Skeletal muscle satellite cell (primary cell): Measurements from ENCODE around the gene MT1F. TPM values are rescaled to one million over a fixed set of nuclear protein-coding genes. Genes with fewer than 3 reads are reported as not detected.

Experiments used
- H3K27me3 ChIP-seq: 2 replicates; pipeline ENCODE4 v1.7.0; 2013; ENCODE audit warnings: low read length; ENCODE audit not compliant: control insufficient read depth, insufficient read depth
- H3K36me3 ChIP-seq: 2 replicates; pipeline ENCODE4 v1.7.0; 2013; ENCODE audit warnings: mild to moderate bottlenecking, control low read depth, low read length; ENCODE audit not compliant: insufficient read depth
- H3K4me1 ChIP-seq: 2 replicates; pipeline ENCODE4 v1.7.0; 2013; ENCODE audit warnings: low read length; ENCODE audit not compliant: control insufficient read depth, insufficient read depth
- H3K4me2 ChIP-seq: 2 replicates; pipeline ENCODE4 v1.7.0; 2013; ENCODE audit warnings: mild to moderate bottlenecking, low read length
- H3K4me3 ChIP-seq: 2 replicates; pipeline ENCODE4 v1.7.0; 2013; ENCODE audit warnings: low read length
- H3K9ac ChIP-seq: 2 replicates; pipeline ENCODE4 v1.7.0; 2013; ENCODE audit warnings: mild to moderate bottlenecking, low read depth, low read length, moderate library complexity
- H3K9me3 ChIP-seq: replicated peaks from 2 replicates; pipeline ENCODE4 v1.7.0; 2013; ENCODE audit warnings: mild to moderate bottlenecking, control low read depth, low read length
- total RNA-seq: library from RNA; depleted of rRNA; stranded (reverse); fragments of >200 nt; gene quantifications from 2 replicates; pipeline ENCODE4 v1.2.3, GENCODE V29; 2012; rRNA removed

The MT1F gene
- total RNA-seq = not detected in 2 replicates

GRCh38 chr16:56657555-56658326 is at the start of gene MT1F:
MT1F (plus strand) TSS chr16:56657959; CDS start chr16:56658059, 100 bp downstream.
- Histone ChIP-seq H3K4me3 (peak within 1 kb of the TSS; percentile 65), H3K4me1 (peaks cover 9% of the 10 kb centered on the region), H3K4me2 (peak within 1 kb of the TSS; percentile 79), H3K36me3 (no peaks in the 10 kb centered on the region), H3K9me3 (no peaks in the 10 kb centered on the region), H3K27me3 (peaks cover 51% of the 10 kb centered on the region), H3K9ac (no peak within 1 kb of the TSS)

DNA sequence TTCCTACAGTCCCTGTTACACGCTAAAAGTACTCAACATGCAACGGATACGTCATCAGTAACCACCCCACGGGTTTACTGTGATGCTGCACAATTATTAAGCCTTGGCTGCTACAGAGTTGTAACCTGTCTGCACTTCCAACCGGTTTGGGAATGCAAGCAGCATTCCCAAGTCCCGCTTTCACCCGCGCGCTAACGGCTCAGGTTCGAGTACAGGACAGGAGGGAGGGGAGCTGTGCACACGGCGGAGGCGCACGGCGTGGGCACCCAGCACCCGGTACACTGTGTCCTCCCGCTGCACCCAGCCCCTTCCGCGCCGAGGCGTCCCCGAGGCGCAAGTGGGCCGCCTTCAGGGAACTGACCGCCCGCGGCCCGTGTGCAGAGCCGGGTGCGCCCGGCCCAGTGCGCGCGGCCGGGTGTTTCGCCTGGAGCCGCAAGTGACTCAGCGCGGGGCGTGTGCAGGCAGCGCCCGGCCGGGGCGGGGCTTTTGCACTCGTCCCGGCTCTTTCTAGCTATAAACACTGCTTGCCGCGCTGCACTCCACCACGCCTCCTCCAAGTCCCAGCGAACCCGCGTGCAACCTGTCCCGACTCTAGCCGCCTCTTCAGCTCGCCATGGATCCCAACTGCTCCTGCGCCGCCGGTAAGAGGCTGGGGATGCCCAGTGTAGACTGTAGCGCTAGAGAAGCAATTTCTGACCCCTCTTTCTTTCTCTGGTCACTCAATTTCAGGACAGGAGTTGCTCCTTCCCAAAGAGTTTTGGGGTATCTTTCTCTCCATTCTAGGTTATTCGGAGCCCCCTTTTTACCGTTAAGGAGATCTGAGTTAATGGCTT is 49.5 kb upstream of the MT1F start, which contains the start of gene MT2A:
TSS of gene MT2A (plus strand) at position 542 of the 833 bp plus-strand sequence. CDS start at position 614, 72 bp downstream.
- Histone ChIP-seq H3K9ac (peak within 1 kb of the TSS; percentile 90), H3K4me1 (peaks cover 60% of the 10 kb centered on the region), H3K4me2 (peak within 1 kb of the TSS; percentile 86), H3K9me3 (no peaks in the 10 kb centered on the region), H3K4me3 (peak within 1 kb of the TSS; percentile 80), H3K36me3 (no peaks in the 10 kb centered on the region), H3K27me3 (no peaks in the 10 kb centered on the region)

DNA sequence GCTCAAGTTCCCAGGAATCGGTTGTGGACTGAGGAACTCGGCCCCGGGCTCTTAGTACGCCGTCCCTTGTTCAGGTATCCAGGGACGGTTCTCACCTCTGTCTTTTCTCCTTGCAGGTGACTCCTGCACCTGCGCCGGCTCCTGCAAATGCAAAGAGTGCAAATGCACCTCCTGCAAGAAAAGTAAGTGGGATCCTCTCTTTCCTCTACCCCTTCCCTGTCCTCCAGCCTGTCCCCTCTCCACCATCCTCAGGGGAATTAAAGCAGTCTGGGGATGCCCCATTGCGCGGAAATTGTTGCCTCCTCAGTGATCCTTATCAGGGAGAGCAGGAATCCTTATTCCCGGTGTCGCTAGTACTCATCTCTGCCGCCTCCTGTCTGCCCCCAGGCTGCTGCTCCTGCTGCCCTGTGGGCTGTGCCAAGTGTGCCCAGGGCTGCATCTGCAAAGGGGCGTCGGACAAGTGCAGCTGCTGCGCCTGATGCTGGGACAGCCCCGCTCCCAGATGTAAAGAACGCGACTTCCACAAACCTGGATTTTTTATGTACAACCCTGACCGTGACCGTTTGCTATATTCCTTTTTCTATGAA is 48.8 kb upstream of the MT1F start:
- peak overlapping the region; percentile 86 for H3K4me2 ChIP-seq
- H3K4me3 ChIP-seq = peak overlapping the region; percentile 80
- peak overlapping the region; percentile 90 for H3K9ac ChIP-seq
- H3K27me3 ChIP-seq = no peaks in the 10 kb centered on the region
- peaks cover 68% of the 10 kb centered on the region for H3K4me1 ChIP-seq
- no peaks in the 10 kb centered on the region for H3K9me3 ChIP-seq
- H3K36me3 ChIP-seq = no peaks in the 10 kb centered on the region

DNA sequence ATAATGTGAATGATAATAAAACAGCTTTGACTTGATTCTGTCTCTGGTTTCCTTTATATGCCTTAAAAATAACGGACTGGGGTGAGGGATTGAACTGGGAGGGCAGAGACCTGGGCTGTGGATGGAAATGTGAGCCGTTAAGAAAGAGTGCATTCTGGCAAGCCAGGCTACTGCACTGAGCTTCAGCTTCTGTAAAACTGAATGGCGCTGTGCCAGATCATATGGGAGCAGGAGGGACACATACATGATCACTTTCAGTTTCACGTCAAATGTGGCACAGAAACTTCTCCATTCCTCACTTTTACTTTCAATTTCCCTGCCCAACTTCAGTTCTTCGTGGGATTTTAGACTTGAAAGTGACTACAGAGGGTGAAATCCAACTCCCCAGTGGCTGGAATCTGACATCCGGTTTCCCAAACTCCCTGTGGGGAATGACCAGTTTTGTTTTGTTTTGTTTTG is 48.3 kb upstream of the MT1F start:
- H3K9ac ChIP-seq = peak overlapping the region; percentile 90
- no peaks in the 10 kb centered on the region for H3K27me3 ChIP-seq
- peak overlapping the region; percentile 86 for H3K4me2 ChIP-seq
- no peaks in the 10 kb centered on the region for H3K36me3 ChIP-seq
- H3K4me1 ChIP-seq = peaks cover 73% of the 10 kb centered on the region
- peak overlapping the region; percentile 80 for H3K4me3 ChIP-seq
- H3K9me3 ChIP-seq = no peaks in the 10 kb centered on the region

DNA sequence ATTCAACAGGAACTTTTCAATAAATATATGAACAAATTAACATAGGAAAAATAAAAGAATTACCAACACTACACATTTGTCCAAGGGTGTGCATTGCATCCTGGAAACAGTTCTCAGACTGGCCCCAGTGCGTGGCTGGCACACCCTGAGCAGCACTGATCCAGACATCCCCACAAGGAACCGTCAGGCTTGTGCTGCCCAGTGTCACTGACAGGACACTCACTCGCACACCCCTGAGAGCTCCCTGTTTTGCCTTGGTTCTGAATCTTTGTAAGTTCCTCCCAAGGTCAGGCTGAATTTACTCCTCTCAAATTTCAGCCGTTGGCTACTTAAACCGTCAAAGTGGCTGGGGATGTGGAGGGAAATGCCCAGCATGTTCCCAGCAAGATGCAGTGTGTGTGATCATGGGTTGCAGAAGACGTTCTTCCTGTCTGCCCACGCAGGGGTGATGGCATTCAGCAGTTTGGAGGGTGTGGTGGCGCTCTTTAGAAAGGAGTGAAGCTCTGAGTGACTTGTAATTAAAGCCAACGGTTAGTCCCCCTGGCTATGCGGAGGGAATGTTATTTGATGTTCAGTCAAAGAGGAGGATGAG is 47.6 kb upstream of the MT1F start:
- H3K4me3 ChIP-seq = peak overlapping the region; percentile 80
- no peaks in the 10 kb centered on the region for H3K9me3 ChIP-seq
- H3K36me3 ChIP-seq = no peaks in the 10 kb centered on the region
- no peaks in the 10 kb centered on the region for H3K27me3 ChIP-seq
- peak overlapping the region; percentile 86 for H3K4me2 ChIP-seq
- peak overlapping the region; percentile 90 for H3K9ac ChIP-seq
- H3K4me1 ChIP-seq = peaks cover 75% of the 10 kb centered on the region

DNA sequence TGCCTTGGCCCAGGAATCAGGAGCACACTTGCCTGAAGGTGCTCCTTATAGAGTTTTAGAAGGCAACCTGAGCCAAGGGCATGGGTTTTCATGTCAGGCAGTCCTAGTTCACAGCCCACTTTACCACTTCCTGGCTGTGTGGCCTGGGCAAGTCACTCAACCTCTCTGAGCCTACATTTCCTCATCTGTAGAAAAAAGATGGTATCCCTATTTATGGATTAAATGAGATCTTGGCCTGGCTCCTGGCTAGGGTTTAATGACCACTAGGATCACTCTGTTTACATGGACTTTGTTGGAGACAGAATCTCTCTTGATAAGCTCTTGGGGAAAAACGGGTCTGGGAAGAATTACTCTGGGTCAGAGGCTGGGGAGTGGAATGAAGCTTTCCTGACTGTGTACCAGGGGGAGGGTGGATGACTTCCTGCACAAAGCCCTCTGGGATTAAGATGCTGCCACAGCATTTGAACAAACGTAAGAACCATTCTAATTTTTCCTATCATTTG is 47.1 kb upstream of the MT1F start:
- H3K9me3 ChIP-seq = no peaks in the 10 kb centered on the region

GRCh38 chr16:56611281-56611833 is 46.4 kb upstream of the MT1F start:
- Histone ChIP-seq H3K36me3 (no peaks in the 10 kb centered on the region), H3K4me2 (peak overlapping the region; percentile 86), H3K9me3 (no peaks in the 10 kb centered on the region), H3K9ac (peak overlapping the region; percentile 90), H3K4me1 (peaks cover 65% of the 10 kb centered on the region), H3K4me3 (peak overlapping the region; percentile 80), H3K27me3 (no peaks in the 10 kb centered on the region)

More for the DNA sequence above, 47.1 kb upstream of the MT1F start:
- Histone ChIP-seq H3K4me3 (peak overlapping the region; percentile 80), H3K36me3 (no peaks in the 10 kb centered on the region), H3K4me1 (peaks cover 71% of the 10 kb centered on the region), H3K4me2 (peak overlapping the region; percentile 86), H3K9ac (peak overlapping the region; percentile 90), H3K27me3 (no peaks in the 10 kb centered on the region)

- Histone ChIP-seq H3K4me3 (peak overlapping the region; percentile 27), H3K9ac (peak overlapping the region; percentile 31), H3K27me3 (no peaks in the 10 kb centered on the region), H3K36me3 (no peaks in the 10 kb centered on the region), H3K9me3 (no peaks in the 10 kb centered on the region), H3K4me1 (peaks cover 73% of the 10 kb centered on the region), H3K4me2 (peak overlapping the region; percentile 46)
Measured at GRCh38 chr16:56613706-56614105, 44.1 kb upstream of the MT1F start.

- no peaks in the 10 kb centered on the region for H3K36me3 ChIP-seq
- H3K4me1 ChIP-seq = peaks cover 76% of the 10 kb centered on the region
- no peaks in the 10 kb centered on the region for H3K9me3 ChIP-seq
- H3K4me3 ChIP-seq = no peak overlapping the region
- H3K4me2 ChIP-seq = peak overlapping the region; percentile 39
- no peaks in the 10 kb centered on the region for H3K27me3 ChIP-seq
- peak overlapping the region; percentile 31 for H3K9ac ChIP-seq
Measured at GRCh38 chr16:56614549-56614991, 43.2 kb upstream of the MT1F start.

DNA sequence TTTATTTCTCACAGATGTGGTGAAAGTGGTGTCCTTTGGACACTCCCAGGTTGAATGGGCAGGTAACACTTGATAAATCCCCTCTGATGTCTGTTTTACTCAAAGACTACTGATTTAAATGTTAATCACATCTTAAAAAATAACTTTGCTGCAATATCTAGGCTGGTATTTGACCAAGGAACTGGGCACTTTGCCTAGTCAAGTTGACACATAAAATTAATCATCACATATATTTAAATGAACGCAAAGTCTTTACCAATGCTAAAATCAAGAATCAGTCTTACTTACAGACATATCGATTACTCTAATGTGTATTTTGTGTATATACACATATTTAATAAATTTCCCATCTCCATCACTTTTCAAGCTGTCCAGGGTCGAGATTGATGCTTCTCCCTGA is 42.4 kb upstream of the MT1F start:
- H3K9me3 ChIP-seq = no peaks in the 10 kb centered on the region
- no peaks in the 10 kb centered on the region for H3K27me3 ChIP-seq
- H3K4me2 ChIP-seq = peak overlapping the region; percentile 35
- H3K9ac ChIP-seq = no peak overlapping the region
- peaks cover 76% of the 10 kb centered on the region for H3K4me1 ChIP-seq
- H3K4me3 ChIP-seq = no peak overlapping the region
- H3K36me3 ChIP-seq = no peaks in the 10 kb centered on the region
